OCI-LY1 (cell line): ENCODE data around the gene SUN5.

ENCODE experiments used
- H2AFZ ChIP-seq: fragments of 200-600 bp; sonication (generic), shearing (Covaris generic); 2 replicates; pipeline ENCODE4 v1.6.0; 2014; ENCODE audit warnings: antibody characterized with exemption, mild to moderate bottlenecking, low read length
- H3F3A ChIP-seq: fragments of 200-600 bp; sonication (generic), shearing (Covaris generic); 2 replicates; pipeline ENCODE4 v1.6.0; 2014; ENCODE audit warnings: mild to moderate bottlenecking, antibody characterized with exemption, low read length, moderate library complexity; ENCODE audit not compliant: insufficient read depth
- H3K27ac ChIP-seq: fragments of 200-600 bp; sonication (generic); 2 replicates; pipeline ENCODE4 v1.5.1; 2014; ENCODE audit warnings: low read length, mixed run types, mild to moderate bottlenecking, low read depth; ENCODE audit not compliant: poor library complexity, severe bottlenecking
- H3K27me3 ChIP-seq: fragments of 200-600 bp; sonication (generic); 2 replicates; pipeline ENCODE4 v1.6.0; 2014; ENCODE audit warnings: antibody characterized with exemption, mild to moderate bottlenecking, low read length, moderate library complexity; ENCODE audit not compliant: insufficient read depth
- H3K36me3 ChIP-seq: fragments of 200-600 bp; sonication (generic); 2 replicates; pipeline ENCODE4 v1.6.1; 2014; ENCODE audit warnings: mild to moderate bottlenecking, antibody characterized with exemption, low read length, moderate library complexity, mixed read lengths; ENCODE audit not compliant: insufficient read depth
- H3K4me1 ChIP-seq: fragments of 200-600 bp; sonication (generic); 2 replicates; pipeline ENCODE4 v1.5.1; 2014; ENCODE audit warnings: mild to moderate bottlenecking, low read length, moderate library complexity; ENCODE audit not compliant: insufficient read depth, severe bottlenecking
- H3K4me2 ChIP-seq: fragments of 200-600 bp; sonication (generic), shearing (Covaris generic); 2 replicates; pipeline ENCODE4 v1.6.1; 2014; ENCODE audit warnings: low read length
- H3K4me3 ChIP-seq: fragments of 200-600 bp; sonication (generic); 2 replicates; pipeline ENCODE4 v1.5.1; 2014; ENCODE audit warnings: low read length, low read depth, mild to moderate bottlenecking, mixed read lengths; ENCODE audit not compliant: poor library complexity, severe bottlenecking
- H3K79me2 ChIP-seq: fragments of 200-600 bp; shearing (Covaris generic); 2 replicates; pipeline ENCODE4 v1.6.1; 2016; ENCODE audit warnings: mixed run types, low read length, mixed read lengths; ENCODE audit not compliant: insufficient read depth
- H3K9ac ChIP-seq: fragments of 200-600 bp; sonication (generic), shearing (Covaris generic); 2 replicates; pipeline ENCODE4 v1.6.1; 2014; ENCODE audit warnings: mild to moderate bottlenecking, low read length, mixed read lengths
- H3K9me2 ChIP-seq: fragments of 200-600 bp; sonication (generic), shearing (Covaris generic); 2 replicates; pipeline ENCODE4 v1.6.1; 2014; ENCODE audit warnings: low read depth, mild to moderate bottlenecking, low read length, mixed read lengths
- H3K9me3 ChIP-seq: fragments of 200-600 bp; shearing (Covaris generic); 2 replicates; pipeline ENCODE4 v1.6.1; 2014; ENCODE audit warnings: low read length, mixed read lengths
- H4K20me1 ChIP-seq: fragments of 200-600 bp; sonication (generic), shearing (Covaris generic); 2 replicates; pipeline ENCODE4 v1.6.0; 2016; ENCODE audit warnings: mild to moderate bottlenecking, low read length; ENCODE audit not compliant: insufficient read depth
- CTCF ChIP-seq: fragments of 200-600 bp; sonication (generic), shearing (Covaris generic); IDR thresholded peaks from 2 replicates; pipeline ENCODE4 v1.5.1; 2017; ENCODE audit warnings: mild to moderate bottlenecking, antibody characterized with exemption, low read length, moderate library complexity, mixed read lengths
- EZH2 ChIP-seq: fragments of 200-600 bp; sonication (generic), shearing (Covaris generic); IDR thresholded peaks from 2 replicates; pipeline ENCODE4 v1.8.0; 2017; ENCODE audit warnings: borderline replicate concordance, mixed run types, mild to moderate bottlenecking, antibody characterized with exemption, low read length, moderate library complexity, mixed read lengths

SUN5 gene

GRCh38 chr20:33042983-33043730, 38.9 kb upstream of the SUN5 start:
- Histone ChIP-seq H3K4me3 (no peak overlapping the region), H3K4me2 (no peak overlapping the region), H3K27me3 (peaks cover 4% of the 10 kb centered on the region; the same call in 1 of the 2 replicates), H3K9me3 (no peaks in the 10 kb centered on the region), H3F3A (no peaks in the 10 kb centered on the region), H3K9ac (no peak overlapping the region), H2AFZ (no peak overlapping the region), H4K20me1 (no peaks in the 10 kb centered on the region), H3K4me1 (no peaks in the 10 kb centered on the region), H3K79me2 (no peaks in the 10 kb centered on the region), H3K27ac (no peak overlapping the region), H3K36me3 (no peaks in the 10 kb centered on the region), H3K9me2 (no peaks in the 10 kb centered on the region)
- TF ChIP-seq CTCF, result no peak
- TF ChIP-seq EZH2, result no peak

- no peak for TF ChIP-seq CTCF
- no peak for TF ChIP-seq EZH2
- H3K4me3 ChIP-seq, result no peak overlapping the region
- H3K9me2 ChIP-seq, result no peaks in the 10 kb centered on the region
- H3K79me2 ChIP-seq, result no peaks in the 10 kb centered on the region
- H3K36me3 ChIP-seq, result no peaks in the 10 kb centered on the region
- H3K27me3 ChIP-seq, result peaks cover 4% of the 10 kb centered on the region; the same call in 1 of the 2 replicates
- H3K4me2 ChIP-seq, result no peak overlapping the region
- H3K9me3 ChIP-seq, result no peaks in the 10 kb centered on the region
- H4K20me1 ChIP-seq, result no peaks in the 10 kb centered on the region
- H3F3A ChIP-seq, result no peaks in the 10 kb centered on the region
- no peaks in the 10 kb centered on the region for H3K4me1 ChIP-seq
- no peak overlapping the region for H3K27ac ChIP-seq
- no peak overlapping the region for H3K9ac ChIP-seq
- no peak overlapping the region for H2AFZ ChIP-seq
These were observed 38.2 kb upstream of the SUN5 start for GRCh38 chr20:33042430-33042829.

- Histone ChIP-seq H3K27me3 (no peaks in the 10 kb centered on the region; the same call in 1 of the 2 replicates), H3K9me2 (no peaks in the 10 kb centered on the region)
These were observed 34.0 kb upstream of the SUN5 start for GRCh38 chr20:33038243-33038642.

More at GRCh38 chr20:33038243-33038642, 34.0 kb upstream of the SUN5 start:
- Histone ChIP-seq H3K9me3 (no peaks in the 10 kb centered on the region), H2AFZ (no peak overlapping the region), H3K4me2 (no peak overlapping the region), H4K20me1 (no peaks in the 10 kb centered on the region), H3K4me3 (no peak overlapping the region), H3K79me2 (no peaks in the 10 kb centered on the region), H3K27ac (no peak overlapping the region), H3K9ac (no peak overlapping the region), H3K4me1 (no peaks in the 10 kb centered on the region), H3F3A (no peaks in the 10 kb centered on the region), H3K36me3 (no peaks in the 10 kb centered on the region)
- TF ChIP-seq CTCF (no peak), EZH2 (no peak)
